HepG2 (cell line): ENCODE measurements around the gene ZAR1L. TPM values are rescaled to one million over a fixed set of nuclear protein-coding genes. Genes with fewer than 3 reads are reported as not detected.
A peak's percentile ranks its signal among the peaks of the same experiment; 100 is the strongest.

Source experiments
- AHR ChIP-seq: IDR thresholded peaks from 2 replicates; pipeline ENCODE4 v1.6.1; 2018; ENCODE audit warnings: missing genetic modification reagents, missing compliant biosample characterization
- ARID2 ChIP-seq: sonication (generic); formaldehyde crosslinking; IDR thresholded peaks from 2 replicates; pipeline ENCODE4 v1.8.1; 2022; ENCODE audit warnings: mild to moderate bottlenecking, missing genetic modification reagents, borderline replicate concordance
- CEBPB ChIP-seq: IDR thresholded peaks from 2 replicates; pipeline ENCODE4 v1.6.1; 2011; ENCODE audit warnings: low read depth, low read length, improper control_type of control experiment, borderline replicate concordance
- GATA4 ChIP-seq: sonication (generic); IDR thresholded peaks from 2 replicates; pipeline ENCODE4 v1.6.1; 2016; ENCODE audit warnings: antibody characterized with exemption, low read depth, borderline replicate concordance
- HDAC1 ChIP-seq: sonication (generic); formaldehyde crosslinking; IDR thresholded peaks from 2 replicates; pipeline ENCODE4 v1.5.1; 2020; ENCODE audit warnings: mild to moderate bottlenecking, missing genetic modification reagents
- KAT2B ChIP-seq: fragments of 150-350 bp; IDR thresholded peaks from 2 replicates; pipeline ENCODE4 v1.6.1; 2014; ENCODE audit warnings: low read depth, low read length, borderline replicate concordance
- PTBP1 ChIP-seq: fragments of 200-400 bp; formaldehyde crosslinking; IDR thresholded peaks from 2 replicates; pipeline ENCODE4 v1.6.1; 2018; ENCODE audit warnings: low read length, low read depth; ENCODE audit not compliant: poor library complexity, severe bottlenecking
- SAP130 ChIP-seq: IDR thresholded peaks from 2 replicates; pipeline ENCODE4 v1.6.1; 2016; ENCODE audit warnings: low read depth
- SMARCC2 ChIP-seq: fragments of 450-650 bp; IDR thresholded peaks from 2 replicates; pipeline ENCODE4 v1.6.1; 2017; ENCODE audit warnings: antibody characterized with exemption, mild to moderate bottlenecking
- TARDBP ChIP-seq: sonication (generic); formaldehyde crosslinking; IDR thresholded peaks from 2 replicates; pipeline ENCODE4 v1.8.0; 2022; ENCODE audit warnings: mild to moderate bottlenecking, missing genetic modification reagents
- TRIM24 ChIP-seq: sonication (generic); formaldehyde crosslinking; IDR thresholded peaks from 2 replicates; pipeline ENCODE4 v1.8.0; 2022; ENCODE audit warnings: mild to moderate bottlenecking, missing genetic modification reagents
- WIZ ChIP-seq: sonication (generic); formaldehyde crosslinking; IDR thresholded peaks from 2 replicates; pipeline ENCODE4 v1.5.1; 2020; ENCODE audit warnings: mild to moderate bottlenecking, missing genetic modification reagents
- ZNF670 ChIP-seq: sonication (generic); formaldehyde crosslinking; IDR thresholded peaks from 2 replicates; pipeline ENCODE4 v1.8.0; 2022; ENCODE audit warnings: mild to moderate bottlenecking, missing genetic modification reagents, borderline replicate concordance
- ZNF883 ChIP-seq: sonication (generic); formaldehyde crosslinking; IDR thresholded peaks from 2 replicates; pipeline ENCODE4 v1.5.1; 2020; ENCODE audit warnings: mild to moderate bottlenecking, missing genetic modification reagents; ENCODE audit errors: not compliant biosample characterization
- ZSCAN29 ChIP-seq: sonication (generic); formaldehyde crosslinking; conservative IDR thresholded peaks from 2 replicates; pipeline ENCODE4 v1.4.0; 2020; ENCODE audit warnings: mild to moderate bottlenecking, missing genetic modification reagents
- ZZZ3 ChIP-seq: sonication (generic); formaldehyde crosslinking; IDR thresholded peaks from 2 replicates; pipeline ENCODE4 v1.4.0; 2020; ENCODE audit warnings: missing genetic modification reagents, mild to moderate bottlenecking, borderline replicate concordance
- polyA plus RNA-seq, 8 experiments: library from polyadenylated mRNA; depleted of rRNA in 3 of 8; stranded (reverse) in 7 of 8; unstranded in 1 of 8; fragments of >200 nt; fragmentation: Illumina TruSeq in 4 of 8; extraction: Trizol in 4 of 8; gene quantifications; 2 replicates each; pipeline versions ENCODE4 v1.2.1 to v1.2.3, GENCODE V29; 2011 to 2016; ENCODE audit warnings: low read depth in 4 of 8, missing spikeins in 1 of 8, mixed read lengths in 1 of 8; ENCODE audit not compliant: insufficient read depth in 1 of 8
- total RNA-seq, 5 experiments: library from RNA; depleted of rRNA; stranded (reverse); fragments of >200 nt; fragmentation: Illumina TruSeq; extraction: Trizol; gene quantifications; 2 replicates each; pipeline ENCODE4 v1.2.3, GENCODE V29; 2016; ENCODE audit warnings: low read depth in 1 of 5
- TF ChIP-seq, protein P1 (sequence below): sonication (generic); formaldehyde crosslinking; IDR thresholded peaks from 2 replicates; pipeline ENCODE4 v1.5.1; 2020; ENCODE audit warnings: missing genetic modification reagents, mild to moderate bottlenecking, borderline replicate concordance
- TF ChIP-seq, protein P2 (sequence below): sonication (generic); formaldehyde crosslinking; IDR thresholded peaks from 2 replicates; pipeline ENCODE4 v1.5.0; 2020; ENCODE audit warnings: mild to moderate bottlenecking, missing genetic modification reagents, borderline replicate concordance
- TF ChIP-seq, protein P3 (sequence below): IDR thresholded peaks from 2 replicates; pipeline ENCODE4 v1.6.1; 2016; ENCODE audit warnings: mild to moderate bottlenecking
- TF ChIP-seq, protein P4 (sequence below): sonication (generic); formaldehyde crosslinking; IDR thresholded peaks from 2 replicates; pipeline ENCODE4 v1.4.0; 2020; ENCODE audit warnings: mild to moderate bottlenecking, missing genetic modification reagents, borderline replicate concordance
- TF ChIP-seq, protein P5 (sequence below): sonication (generic); formaldehyde crosslinking; IDR thresholded peaks from 2 replicates; pipeline ENCODE4 v1.4.0; 2020; ENCODE audit warnings: mild to moderate bottlenecking, missing genetic modification reagents
- TF ChIP-seq, protein P6 (sequence below): sonication (generic); IDR thresholded peaks from 2 replicates; pipeline ENCODE4 v1.6.1; 2016; ENCODE audit warnings: low read depth, borderline replicate concordance

ZAR1L gene
- total and polyA plus RNA-seq, 2 of the 13 experiments (the other 11 are each of a cell fraction or from before 2014, with no cell fraction given) = 0.09 TPM; not detected in 1

DNA sequence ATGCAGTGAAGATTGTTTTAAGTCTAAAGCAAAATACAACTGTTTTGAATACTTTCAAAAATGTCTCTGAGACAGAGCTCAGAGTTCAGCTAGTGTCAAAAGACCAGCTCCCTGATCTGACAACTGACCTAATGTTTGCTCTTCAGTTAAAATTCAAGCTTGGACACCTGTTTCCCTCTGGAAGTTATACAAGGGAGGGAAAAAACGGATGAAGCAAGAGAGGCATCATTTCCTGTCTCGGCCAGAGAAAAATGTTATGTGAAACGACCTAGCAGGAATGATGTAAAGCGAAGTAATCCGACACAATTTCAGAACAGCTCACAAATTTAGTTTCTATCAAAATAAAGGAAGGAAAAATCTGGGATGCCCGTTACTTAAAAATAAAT lies 59.4 kb downstream of the ZAR1L start (continued):
- TF ChIP-seq TARDBP (peak; percentile 57), ZZZ3 (CRISPR knock-in tag) (no peak), PTBP1 (no peak), CEBPB (peak; percentile 96), TRIM24 (0 out of 2 replicates have a peak, but pooled peaks have one; percentile 22), ZSCAN29 (CRISPR knock-in tag) (peak; percentile 79; the same call in 1 of the 2 replicates), WIZ (no peak), ZNF883 (CRISPR knock-in tag) (no peak), ARID2 (0 out of 2 replicates have a peak, but pooled peaks have one; percentile 5), SAP130 (CRISPR knock-in tag) (peak; percentile 88), KAT2B (no peak), SMARCC2 (no peak), AHR (no peak), ZNF670 (0 out of 2 replicates have a peak, but pooled peaks have one; percentile 19), HDAC1 (CRISPR knock-in tag) (peak; percentile 61; the same call in 1 of the 2 replicates), GATA4 (peak; percentile 66; the same call in 1 of the 2 replicates)
- TF ChIP-seq, protein P1, sequence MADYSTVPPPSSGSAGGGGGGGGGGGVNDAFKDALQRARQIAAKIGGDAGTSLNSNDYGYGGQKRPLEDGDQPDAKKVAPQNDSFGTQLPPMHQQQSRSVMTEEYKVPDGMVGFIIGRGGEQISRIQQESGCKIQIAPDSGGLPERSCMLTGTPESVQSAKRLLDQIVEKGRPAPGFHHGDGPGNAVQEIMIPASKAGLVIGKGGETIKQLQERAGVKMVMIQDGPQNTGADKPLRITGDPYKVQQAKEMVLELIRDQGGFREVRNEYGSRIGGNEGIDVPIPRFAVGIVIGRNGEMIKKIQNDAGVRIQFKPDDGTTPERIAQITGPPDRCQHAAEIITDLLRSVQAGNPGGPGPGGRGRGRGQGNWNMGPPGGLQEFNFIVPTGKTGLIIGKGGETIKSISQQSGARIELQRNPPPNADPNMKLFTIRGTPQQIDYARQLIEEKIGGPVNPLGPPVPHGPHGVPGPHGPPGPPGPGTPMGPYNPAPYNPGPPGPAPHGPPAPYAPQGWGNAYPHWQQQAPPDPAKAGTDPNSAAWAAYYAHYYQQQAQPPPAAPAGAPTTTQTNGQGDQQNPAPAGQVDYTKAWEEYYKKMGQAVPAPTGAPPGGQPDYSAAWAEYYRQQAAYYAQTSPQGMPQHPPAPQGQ (CRISPR knock-in tag) = no peak
- TF ChIP-seq, protein P2, sequence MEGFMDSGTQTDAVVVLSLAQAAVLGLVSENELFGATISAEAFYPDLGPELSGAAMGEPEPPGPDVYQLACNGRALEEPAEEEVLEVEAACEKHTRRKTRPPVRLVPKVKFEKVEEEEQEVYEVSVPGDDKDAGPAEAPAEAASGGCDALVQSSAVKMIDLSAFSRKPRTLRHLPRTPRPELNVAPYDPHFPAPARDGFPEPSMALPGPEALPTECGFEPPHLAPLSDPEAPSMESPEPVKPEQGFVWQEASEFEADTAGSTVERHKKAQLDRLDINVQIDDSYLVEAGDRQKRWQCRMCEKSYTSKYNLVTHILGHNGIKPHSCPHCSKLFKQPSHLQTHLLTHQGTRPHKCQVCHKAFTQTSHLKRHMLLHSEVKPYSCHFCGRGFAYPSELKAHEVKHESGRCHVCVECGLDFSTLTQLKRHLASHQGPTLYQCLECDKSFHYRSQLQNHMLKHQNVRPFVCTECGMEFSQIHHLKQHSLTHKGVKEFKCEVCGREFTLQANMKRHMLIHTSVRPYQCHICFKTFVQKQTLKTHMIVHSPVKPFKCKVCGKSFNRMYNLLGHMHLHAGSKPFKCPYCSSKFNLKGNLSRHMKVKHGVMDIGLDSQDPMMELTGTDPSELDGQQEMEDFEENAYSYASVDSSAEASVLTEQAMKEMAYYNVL (CRISPR knock-in tag) = peak; percentile 85
- TF ChIP-seq, protein P3, sequence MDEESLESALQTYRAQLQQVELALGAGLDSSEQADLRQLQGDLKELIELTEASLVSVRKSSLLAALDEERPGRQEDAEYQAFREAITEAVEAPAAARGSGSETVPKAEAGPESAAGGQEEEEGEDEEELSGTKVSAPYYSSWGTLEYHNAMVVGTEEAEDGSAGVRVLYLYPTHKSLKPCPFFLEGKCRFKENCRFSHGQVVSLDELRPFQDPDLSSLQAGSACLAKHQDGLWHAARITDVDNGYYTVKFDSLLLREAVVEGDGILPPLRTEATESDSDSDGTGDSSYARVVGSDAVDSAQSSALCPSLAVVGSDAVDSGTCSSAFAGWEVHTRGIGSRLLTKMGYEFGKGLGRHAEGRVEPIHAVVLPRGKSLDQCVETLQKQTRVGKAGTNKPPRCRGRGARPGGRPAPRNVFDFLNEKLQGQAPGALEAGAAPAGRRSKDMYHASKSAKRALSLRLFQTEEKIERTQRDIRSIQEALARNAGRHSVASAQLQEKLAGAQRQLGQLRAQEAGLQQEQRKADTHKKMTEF (CRISPR knock-in tag) = peak; percentile 74
- TF ChIP-seq, protein P4, sequence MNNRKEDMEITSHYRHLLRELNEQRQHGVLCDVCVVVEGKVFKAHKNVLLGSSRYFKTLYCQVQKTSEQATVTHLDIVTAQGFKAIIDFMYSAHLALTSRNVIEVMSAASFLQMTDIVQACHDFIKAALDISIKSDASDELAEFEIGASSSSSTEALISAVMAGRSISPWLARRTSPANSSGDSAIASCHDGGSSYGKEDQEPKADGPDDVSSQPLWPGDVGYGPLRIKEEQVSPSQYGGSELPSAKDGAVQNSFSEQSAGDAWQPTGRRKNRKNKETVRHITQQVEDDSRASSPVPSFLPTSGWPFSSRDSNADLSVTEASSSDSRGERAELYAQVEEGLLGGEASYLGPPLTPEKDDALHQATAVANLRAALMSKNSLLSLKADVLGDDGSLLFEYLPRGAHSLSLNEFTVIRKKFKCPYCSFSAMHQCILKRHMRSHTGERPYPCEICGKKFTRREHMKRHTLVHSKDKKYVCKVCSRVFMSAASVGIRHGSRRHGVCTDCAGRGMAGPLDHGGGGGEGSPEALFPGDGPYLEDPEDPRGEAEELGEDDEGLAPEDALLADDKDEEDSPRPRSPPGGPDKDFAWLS (CRISPR knock-in tag) = no peak
- TF ChIP-seq, protein P5, sequence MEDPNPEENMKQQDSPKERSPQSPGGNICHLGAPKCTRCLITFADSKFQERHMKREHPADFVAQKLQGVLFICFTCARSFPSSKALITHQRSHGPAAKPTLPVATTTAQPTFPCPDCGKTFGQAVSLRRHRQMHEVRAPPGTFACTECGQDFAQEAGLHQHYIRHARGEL (CRISPR knock-in tag) = no peak
- TF ChIP-seq, protein P6, sequence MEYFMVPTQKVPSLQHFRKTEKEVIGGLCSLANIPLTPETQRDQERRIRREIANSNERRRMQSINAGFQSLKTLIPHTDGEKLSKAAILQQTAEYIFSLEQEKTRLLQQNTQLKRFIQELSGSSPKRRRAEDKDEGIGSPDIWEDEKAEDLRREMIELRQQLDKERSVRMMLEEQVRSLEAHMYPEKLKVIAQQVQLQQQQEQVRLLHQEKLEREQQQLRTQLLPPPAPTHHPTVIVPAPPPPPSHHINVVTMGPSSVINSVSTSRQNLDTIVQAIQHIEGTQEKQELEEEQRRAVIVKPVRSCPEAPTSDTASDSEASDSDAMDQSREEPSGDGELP = peak; percentile 85
